Panc1 (cell line): ENCODE data around the gene PIGS.

Experiments used
- POLR2AphosphoS5 ChIP-seq: IDR thresholded peaks from 2 replicates; pipeline ENCODE4 v1.6.1; 2012; ENCODE audit warnings: mild to moderate bottlenecking, low read depth, low read length, moderate library complexity
- TF ChIP-seq, protein P1 (sequence below): fragments of 450-650 bp; IDR thresholded peaks from 2 replicates; pipeline ENCODE4 v1.5.1; 2017; ENCODE audit warnings: mild to moderate bottlenecking

DNA sequence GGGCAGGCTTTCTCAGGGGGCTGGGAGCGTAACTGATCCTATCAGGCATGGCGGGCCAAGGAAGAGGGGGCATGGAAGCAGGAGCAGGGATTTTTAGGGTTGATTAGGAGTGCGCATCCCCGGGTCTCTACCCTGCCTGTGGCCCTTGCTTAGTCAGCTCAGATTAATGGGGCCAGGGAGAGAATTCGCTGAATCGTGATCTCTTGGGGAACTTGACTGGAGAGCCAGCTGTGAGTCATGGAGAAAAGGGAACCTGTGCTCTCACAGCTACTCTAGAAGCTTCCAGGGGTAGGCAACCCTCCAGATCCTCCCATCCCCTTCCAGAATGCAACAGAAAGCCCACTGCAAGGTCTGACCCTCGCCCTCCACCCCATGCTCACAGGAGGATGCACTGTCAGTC lies 61.5 kb downstream of the PIGS start:
- TF ChIP-seq, protein P1, sequence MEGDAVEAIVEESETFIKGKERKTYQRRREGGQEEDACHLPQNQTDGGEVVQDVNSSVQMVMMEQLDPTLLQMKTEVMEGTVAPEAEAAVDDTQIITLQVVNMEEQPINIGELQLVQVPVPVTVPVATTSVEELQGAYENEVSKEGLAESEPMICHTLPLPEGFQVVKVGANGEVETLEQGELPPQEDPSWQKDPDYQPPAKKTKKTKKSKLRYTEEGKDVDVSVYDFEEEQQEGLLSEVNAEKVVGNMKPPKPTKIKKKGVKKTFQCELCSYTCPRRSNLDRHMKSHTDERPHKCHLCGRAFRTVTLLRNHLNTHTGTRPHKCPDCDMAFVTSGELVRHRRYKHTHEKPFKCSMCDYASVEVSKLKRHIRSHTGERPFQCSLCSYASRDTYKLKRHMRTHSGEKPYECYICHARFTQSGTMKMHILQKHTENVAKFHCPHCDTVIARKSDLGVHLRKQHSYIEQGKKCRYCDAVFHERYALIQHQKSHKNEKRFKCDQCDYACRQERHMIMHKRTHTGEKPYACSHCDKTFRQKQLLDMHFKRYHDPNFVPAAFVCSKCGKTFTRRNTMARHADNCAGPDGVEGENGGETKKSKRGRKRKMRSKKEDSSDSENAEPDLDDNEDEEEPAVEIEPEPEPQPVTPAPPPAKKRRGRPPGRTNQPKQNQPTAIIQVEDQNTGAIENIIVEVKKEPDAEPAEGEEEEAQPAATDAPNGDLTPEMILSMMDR, result no peak
- TF ChIP-seq POLR2AphosphoS5, result no peak
